Measurements from ENCODE around the gene SPON1.

Gene SPON1

DNA sequence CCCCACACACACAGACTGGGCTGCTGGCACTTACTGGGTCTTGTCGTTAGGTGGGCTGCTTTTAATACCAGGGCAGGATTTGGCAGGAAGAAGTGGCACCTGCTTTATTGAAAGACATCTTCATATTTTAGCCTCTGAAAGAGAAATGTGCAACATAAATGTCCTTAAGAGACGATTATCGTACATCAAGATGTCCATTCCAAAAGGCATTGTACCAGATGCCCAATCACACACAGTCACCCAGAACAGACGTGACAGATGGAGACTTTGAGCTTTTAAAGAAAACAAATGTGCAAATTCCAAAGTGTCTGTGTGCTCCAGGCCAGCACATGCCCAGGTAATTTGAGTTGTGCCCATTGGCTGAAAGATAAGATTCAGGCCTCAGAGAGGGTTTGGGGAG, 240.8 kb downstream of the SPON1 start:
- H3K4me3 ChIP-seq (replicated peaks in 1 of 2; ENCODE audit: low read depth in 2 of 2, low read length in 2 of 2): no peak overlapping the region
- no peak for DNase-seq (ENCODE audit: low read depth in 2 of 2)
- TF ChIP-seq, protein P1, sequence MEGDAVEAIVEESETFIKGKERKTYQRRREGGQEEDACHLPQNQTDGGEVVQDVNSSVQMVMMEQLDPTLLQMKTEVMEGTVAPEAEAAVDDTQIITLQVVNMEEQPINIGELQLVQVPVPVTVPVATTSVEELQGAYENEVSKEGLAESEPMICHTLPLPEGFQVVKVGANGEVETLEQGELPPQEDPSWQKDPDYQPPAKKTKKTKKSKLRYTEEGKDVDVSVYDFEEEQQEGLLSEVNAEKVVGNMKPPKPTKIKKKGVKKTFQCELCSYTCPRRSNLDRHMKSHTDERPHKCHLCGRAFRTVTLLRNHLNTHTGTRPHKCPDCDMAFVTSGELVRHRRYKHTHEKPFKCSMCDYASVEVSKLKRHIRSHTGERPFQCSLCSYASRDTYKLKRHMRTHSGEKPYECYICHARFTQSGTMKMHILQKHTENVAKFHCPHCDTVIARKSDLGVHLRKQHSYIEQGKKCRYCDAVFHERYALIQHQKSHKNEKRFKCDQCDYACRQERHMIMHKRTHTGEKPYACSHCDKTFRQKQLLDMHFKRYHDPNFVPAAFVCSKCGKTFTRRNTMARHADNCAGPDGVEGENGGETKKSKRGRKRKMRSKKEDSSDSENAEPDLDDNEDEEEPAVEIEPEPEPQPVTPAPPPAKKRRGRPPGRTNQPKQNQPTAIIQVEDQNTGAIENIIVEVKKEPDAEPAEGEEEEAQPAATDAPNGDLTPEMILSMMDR (IDR thresholded peaks at IDR 0.05; ENCODE audit: low read depth, low read length): no peak

DNA sequence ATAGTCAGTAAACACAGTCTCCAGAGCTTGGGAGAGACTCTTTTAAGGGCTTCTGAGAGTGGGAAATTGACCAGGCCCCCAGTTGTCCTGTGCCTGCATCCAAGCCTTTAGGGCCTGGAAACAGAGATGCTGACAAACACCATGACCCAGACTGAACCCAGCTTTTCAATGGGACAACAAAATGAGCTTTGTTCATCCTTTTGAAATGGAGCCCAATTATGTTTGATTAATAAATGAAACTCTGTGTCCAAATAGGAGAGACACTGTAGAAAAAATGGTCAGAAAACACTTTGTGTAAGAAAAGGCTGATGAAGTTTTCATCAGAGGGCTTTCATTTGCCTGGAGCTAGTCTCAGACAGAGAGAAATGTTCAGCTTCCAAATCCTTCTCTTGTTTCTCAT, 250.5 kb downstream of the SPON1 start:
- no peak for DNase-seq (ENCODE audit: low read depth in 2 of 2)
- H3K4me3 ChIP-seq (replicated peaks in 1 of 2; ENCODE audit: low read depth in 2 of 2, low read length in 2 of 2): no peak overlapping the region
- TF ChIP-seq, protein P1 (IDR thresholded peaks at IDR 0.05; ENCODE audit: low read depth, low read length): no peak

DNA sequence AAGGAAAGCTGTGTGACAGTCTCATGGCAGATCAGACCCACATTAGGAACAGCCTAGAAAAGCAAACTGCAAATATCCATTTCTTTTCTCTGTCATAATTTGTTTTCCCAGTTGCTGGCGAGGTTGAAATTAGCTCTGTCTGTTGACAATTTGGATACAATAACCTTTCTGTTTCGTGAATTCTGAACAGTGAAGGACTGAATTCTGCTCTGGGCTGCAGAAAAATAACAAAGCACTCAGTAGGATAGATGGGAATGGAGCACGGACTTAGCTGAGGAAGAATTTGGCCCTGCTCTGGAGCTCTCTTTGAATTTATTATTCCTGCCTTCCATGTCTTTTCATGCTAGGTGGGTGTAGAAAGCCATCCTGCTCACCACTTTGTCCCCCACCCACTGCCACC, 256.2 kb downstream of the SPON1 start:
- no peak for DNase-seq (ENCODE audit: low read depth in 2 of 2)
- TF ChIP-seq, protein P1 (IDR thresholded peaks at IDR 0.05; ENCODE audit: low read depth, low read length): no peak
- H3K4me3 ChIP-seq (replicated peaks in 1 of 2; ENCODE audit: low read depth in 2 of 2, low read length in 2 of 2): no peak overlapping the region

DNA sequence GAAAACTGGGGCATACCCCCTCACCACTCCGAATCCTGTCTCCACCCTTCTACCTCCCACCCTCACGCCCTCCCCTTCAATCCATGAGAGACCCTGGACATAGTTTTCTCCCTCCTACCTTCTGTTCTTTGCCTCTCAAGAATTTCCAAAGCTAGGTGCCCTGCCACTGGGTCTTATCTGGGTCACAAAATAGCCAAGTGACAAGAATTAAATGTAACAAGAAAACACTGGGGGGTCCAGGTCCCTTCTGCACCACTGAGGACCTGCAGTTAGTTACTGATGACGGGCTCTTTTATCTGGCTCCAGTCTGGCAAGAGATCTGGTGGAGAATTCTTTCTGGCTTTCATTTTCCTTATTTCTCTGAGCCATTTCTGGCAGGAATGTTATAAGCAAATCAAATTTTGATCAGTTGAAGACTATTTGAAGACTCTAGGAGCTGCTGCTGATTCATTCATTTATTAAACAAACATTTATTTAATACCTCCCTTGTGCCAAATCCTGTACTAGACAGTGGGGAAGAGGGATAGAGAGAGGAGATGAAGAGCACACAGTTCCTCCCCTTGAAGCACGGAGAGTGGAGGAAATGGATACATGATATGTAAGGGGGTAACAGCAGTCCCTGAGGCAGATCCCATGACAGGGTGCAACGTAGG, 261.2 kb downstream of the SPON1 start:
- TF ChIP-seq, protein P1 (IDR thresholded peaks at IDR 0.05; ENCODE audit: low read depth, low read length): no peak
- no peak overlapping the region for H3K4me3 ChIP-seq (replicated peaks in 1 of 2; ENCODE audit: low read depth in 2 of 2, low read length in 2 of 2)
- no peak for DNase-seq (ENCODE audit: low read depth in 2 of 2)

DNA sequence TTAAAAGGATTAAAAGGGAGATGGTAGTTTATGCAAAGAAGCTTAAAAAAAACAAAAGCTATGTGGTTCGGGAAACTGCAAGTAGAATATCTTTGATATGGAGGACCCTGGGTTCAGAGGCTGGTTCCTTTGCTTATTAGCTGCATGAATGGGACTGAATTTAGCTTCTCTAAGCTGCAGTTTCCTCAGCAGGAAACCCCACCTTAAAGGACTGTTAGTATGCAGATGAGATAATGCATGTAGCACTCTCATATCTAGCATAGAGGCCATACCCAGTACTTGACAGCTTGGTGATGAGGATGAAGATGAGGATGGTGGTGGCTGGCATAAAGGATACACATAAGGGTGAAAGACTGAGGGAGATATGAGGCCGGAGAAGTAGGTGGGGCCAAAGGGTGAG, 261.9 kb downstream of the SPON1 start:
- no peak overlapping the region for H3K4me3 ChIP-seq (replicated peaks in 1 of 2; ENCODE audit: low read depth in 2 of 2, low read length in 2 of 2)
- TF ChIP-seq, protein P1 (IDR thresholded peaks at IDR 0.05; ENCODE audit: low read depth, low read length): no peak
- DNase-seq (ENCODE audit: low read depth in 2 of 2): no peak

DNA sequence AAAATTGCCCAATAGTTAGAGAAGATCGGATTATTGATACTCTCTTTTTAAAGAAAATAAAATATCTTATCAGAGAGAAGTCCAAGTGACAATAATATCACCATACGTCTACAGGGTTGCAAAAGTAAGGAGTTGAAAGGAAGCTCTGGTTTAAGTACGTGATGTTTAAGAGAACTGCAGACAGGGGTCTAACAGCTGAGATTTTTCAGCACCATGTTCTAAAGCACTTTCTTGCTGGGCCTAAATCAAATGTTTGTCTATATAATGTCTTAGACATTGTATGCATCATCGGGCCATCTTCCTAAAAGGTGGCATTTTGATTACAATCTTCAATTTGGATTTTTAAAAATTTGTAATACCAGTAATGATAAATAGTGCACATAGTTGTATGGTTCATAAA, 263.1 kb downstream of the SPON1 start:
- no peak for DNase-seq (ENCODE audit: low read depth in 2 of 2)
- no peak overlapping the region for H3K4me3 ChIP-seq (replicated peaks in 1 of 2; ENCODE audit: low read depth in 2 of 2, low read length in 2 of 2)
- TF ChIP-seq, protein P1 (IDR thresholded peaks at IDR 0.05; ENCODE audit: low read depth, low read length): no peak

DNA sequence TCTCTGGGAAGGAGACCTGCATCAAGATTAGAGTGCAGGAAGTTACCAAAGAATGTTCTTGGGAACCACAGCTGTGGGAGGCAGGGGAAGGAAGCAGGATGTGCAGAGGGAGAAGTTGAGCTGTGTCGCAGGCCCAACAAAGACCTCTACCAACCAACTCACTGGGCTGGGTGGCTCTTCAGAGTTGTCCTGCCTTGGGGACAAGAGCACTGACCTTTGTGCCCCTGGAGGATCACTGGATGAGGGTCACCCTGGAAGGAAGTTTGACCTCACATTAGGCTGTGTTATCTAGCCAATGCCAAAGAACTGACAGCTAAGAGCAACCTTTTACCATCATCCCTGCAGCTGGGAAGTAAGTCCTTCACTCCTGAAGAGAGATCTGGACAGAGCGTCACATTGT, 265.8 kb downstream of the SPON1 start:
- TF ChIP-seq, protein P1 (IDR thresholded peaks at IDR 0.05; ENCODE audit: low read depth, low read length): no peak
- no peak for DNase-seq (ENCODE audit: low read depth in 2 of 2)
- H3K4me3 ChIP-seq (replicated peaks in 1 of 2; ENCODE audit: low read depth in 2 of 2, low read length in 2 of 2): no peak overlapping the region

Data from cardiac fibroblast (primary cell).